Cardiac fibroblast (primary cell): Measurements from ENCODE around the gene KLF7.

Experiments used
- DNase-seq, 2 donors: peaks; one replicate each; pipeline versions ENCODE4 v3.0.0 to v3.0.0-alpha.2; 2010; ENCODE audit warnings: low read depth in 2 of 2
- H3K4me3 ChIP-seq, 2 donors: replicated peaks in 1 of 2; 1 replicate in 1 of 2; 2 replicates in 1 of 2; pipeline ENCODE4 v1.5.1; 2011; ENCODE audit warnings: low read depth in 2 of 2, low read length in 2 of 2, mild to moderate bottlenecking in 2 of 2, moderate library complexity in 1 of 2
- CTCF ChIP-seq: IDR thresholded peaks from one replicate; pipeline ENCODE4 v1.5.1; 2011; ENCODE audit warnings: low read depth, mild to moderate bottlenecking, low read length, inconsistent platforms

Gene KLF7

GRCh38 chr2:207112785-207113184 is 53.0 kb downstream of the KLF7 start:
- TF ChIP-seq CTCF = no peak
- DNase-seq = no peak
- no peak overlapping the region for H3K4me3 ChIP-seq

- no peak for TF ChIP-seq CTCF
- H3K4me3 ChIP-seq = no peak overlapping the region
- DNase-seq = no peak
These were observed 53.4 kb downstream of the KLF7 start for GRCh38 chr2:207112383-207112782.

GRCh38 chr2:207111757-207112156 is 54.0 kb downstream of the KLF7 start:
- no peak for TF ChIP-seq CTCF
- DNase-seq = no peak

GRCh38 chr2:207110715-207111114 is 55.0 kb downstream of the KLF7 start:
- no peak for DNase-seq
- no peak overlapping the region for H3K4me3 ChIP-seq
- TF ChIP-seq CTCF = no peak

More at GRCh38 chr2:207111757-207112156, 54.0 kb downstream of the KLF7 start:
- no peak overlapping the region for H3K4me3 ChIP-seq

GRCh38 chr2:207110310-207110709 is 55.4 kb downstream of the KLF7 start:
- no peak overlapping the region for H3K4me3 ChIP-seq
- no peak for TF ChIP-seq CTCF
- DNase-seq = no peak

- TF ChIP-seq CTCF = no peak
- H3K4me3 ChIP-seq = no peak overlapping the region
- DNase-seq = no peak
These were observed 56.0 kb downstream of the KLF7 start for GRCh38 chr2:207109768-207110167.

GRCh38 chr2:207108440-207108839 is 57.3 kb downstream of the KLF7 start:
- H3K4me3 ChIP-seq = no peak overlapping the region
- no peak for TF ChIP-seq CTCF
- no peak for DNase-seq
